Esophagus squamous epithelium (tissue), 5 donors: ENCODE results near the gene COPS9. TPM values are rescaled to one million over a fixed set of nuclear protein-coding genes. Genes with fewer than 3 reads are reported as not detected.

Source experiments
- DNase-seq: peaks from one replicate; lab custom pipeline; 2025; lab: John Stamatoyannopoulos, UW
- H3K27ac ChIP-seq, 4 donors: fragments of 200-600 bp; sonication (generic); one replicate each; pipeline ENCODE4 v1.5.1; 2016 to 2019; ENCODE audit warnings: mild to moderate bottlenecking in 1 of 4
- H3K27me3 ChIP-seq, 4 donors: fragments of 200-600 bp; sonication (generic); 1 replicate in 3 of 4; 2 replicates in 1 of 4; pipeline versions ENCODE4 v1.5.1 to v1.6.0; 2017 to 2021; ENCODE audit warnings: antibody characterized with exemption in 1 of 4
- H3K36me3 ChIP-seq, 3 donors: fragments of 200-600 bp; sonication (generic); one replicate each; pipeline ENCODE4 v1.5.1; 2016 to 2019
- H3K4me1 ChIP-seq, 3 donors: fragments of 200-600 bp; sonication (generic); one replicate each; pipeline ENCODE4 v1.5.1; 2017 to 2019
- H3K4me3 ChIP-seq, 4 donors: fragments of 200-600 bp; sonication (generic); 1 replicate in 3 of 4; 2 replicates in 1 of 4; pipeline ENCODE4 v1.5.1; 2016 to 2019; ENCODE audit warnings: mild to moderate bottlenecking in 2 of 4, moderate library complexity in 1 of 4
- H3K9me3 ChIP-seq, 3 donors: fragments of 200-600 bp; sonication (generic); one replicate each; pipeline ENCODE4 v1.5.1; 2016 to 2019
- CTCF ChIP-seq, 6 experiments: fragments of 450-650 bp in 4 of 6; fragments of 200-600 bp in 2 of 6; sonication (generic) in 2 of 6; IDR thresholded peaks; one replicate each; pipeline ENCODE4 v1.5.1; 2016 to 2019; ENCODE audit warnings: antibody characterized with exemption in 6 of 6, mild to moderate bottlenecking in 4 of 6, moderate library complexity in 4 of 6
- POLR2A ChIP-seq, 4 donors: fragments of 450-650 bp; IDR thresholded peaks; one replicate each; pipeline ENCODE4 v1.6.1; 2017; ENCODE audit warnings: antibody characterized with exemption in 4 of 4, mild to moderate bottlenecking in 4 of 4, moderate library complexity in 3 of 4
- WGBS, 2 donors: methylation state at CpG; one replicate each; pipeline ENCODE4 v1.1.5; 2018; 5-methylcytosine and 5-hydroxymethylcytosine counted together
- intact Hi-C: fragments of 100-400 bp; cut with DNase I; formaldehyde crosslinking; loops from one replicate; pipeline ENCODE4 v1.15.0; 2022
- total RNA-seq, 4 donors: library from RNA; depleted of rRNA; stranded (reverse); fragments of >200 nt; gene quantifications; one replicate each; pipeline ENCODE4 v1.1.0, GENCODE V29; 2016
- donor health status: DM: yes; HTN: yes; CAD: no.

Gene COPS9
- total RNA-seq, 4 donors from 2014 or later: 103 to 225 (median 195) TPM

DNA sequence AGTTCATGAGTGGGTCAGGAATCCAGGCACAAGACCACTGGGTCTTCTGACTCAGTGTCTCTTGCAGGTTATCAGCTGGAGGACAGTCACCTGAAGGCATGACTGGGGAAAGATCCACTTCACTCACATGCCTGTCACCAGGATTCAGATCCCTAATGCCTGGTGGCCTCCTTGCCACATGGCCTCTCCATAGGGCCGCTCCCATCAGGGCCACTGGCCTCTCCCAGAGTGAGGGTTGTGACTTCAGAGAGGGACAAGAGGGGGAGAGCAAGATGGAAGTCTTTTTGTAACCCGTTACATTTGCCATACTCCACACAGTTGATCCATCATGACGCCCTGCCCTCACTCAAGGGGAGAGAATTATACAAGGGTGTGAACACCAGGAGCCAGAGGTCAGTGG is 17.3 kb upstream of the COPS9 start:
- Histone ChIP-seq H3K4me3 (no peak overlapping the region), H3K27ac (no peak overlapping the region), H3K9me3 (no peaks in the 10 kb centered on the region), H3K27me3 (peaks cover 0 to 69% (median 0%) of the 10 kb centered on the region in 4 donors), H3K36me3 (no peaks in the 10 kb centered on the region), H3K4me1 (no peaks in the 10 kb centered on the region)
- intact Hi-C loops: no loop called here
- no peak for DNase-seq
- no peak for TF ChIP-seq POLR2A (IDR thresholded peaks at IDR 0.05)
- no peak for TF ChIP-seq CTCF (IDR thresholded peaks at IDR 0.05)
- WGBS, 2 donors: 65 to 88% methylated on average over 2 to 3 of the region's 3 CpGs

GRCh38 chr2:240151477-240152031 is 15.4 kb upstream of the COPS9 start:
- 38 to 92% methylated on average over 2 of the region's 15 CpGs for WGBS, 2 donors
- TF ChIP-seq CTCF (IDR thresholded peaks at IDR 0.05) (no peak), POLR2A (IDR thresholded peaks at IDR 0.05) (no peak)
- H3K9me3 ChIP-seq: no peaks in the 10 kb centered on the region
- intact Hi-C loops: no loop called here
- H3K27me3 ChIP-seq: peaks cover 0 to 74% (median 0%) of the 10 kb centered on the region in 4 donors
- H3K4me1 ChIP-seq: no peaks in the 10 kb centered on the region
- no peaks in the 10 kb centered on the region for H3K36me3 ChIP-seq
- no peak overlapping the region for H3K27ac ChIP-seq
- DNase-seq: no peak
- no peak overlapping the region for H3K4me3 ChIP-seq

- TF ChIP-seq POLR2A (IDR thresholded peaks at IDR 0.05) (no peak), CTCF (IDR thresholded peaks at IDR 0.05) (peak; percentile 12 to 75 (median 53))
- intact Hi-C loops: no loop called here
- Histone ChIP-seq H3K9me3 (no peaks in the 10 kb centered on the region), H3K4me1 (no peaks in the 10 kb centered on the region), H3K27me3 (peaks cover 0 to 81% (median 0%) of the 10 kb centered on the region in 4 donors), H3K36me3 (no peaks in the 10 kb centered on the region), H3K27ac (no peak overlapping the region), H3K4me3 (no peak overlapping the region)
- WGBS, 2 donors: 45 to 70% methylated on average over 2 to 5 of the region's 12 CpGs
- DNase-seq: no peak
Observed at GRCh38 chr2:240149943-240150784, 14.1 kb upstream of the COPS9 start.

DNA sequence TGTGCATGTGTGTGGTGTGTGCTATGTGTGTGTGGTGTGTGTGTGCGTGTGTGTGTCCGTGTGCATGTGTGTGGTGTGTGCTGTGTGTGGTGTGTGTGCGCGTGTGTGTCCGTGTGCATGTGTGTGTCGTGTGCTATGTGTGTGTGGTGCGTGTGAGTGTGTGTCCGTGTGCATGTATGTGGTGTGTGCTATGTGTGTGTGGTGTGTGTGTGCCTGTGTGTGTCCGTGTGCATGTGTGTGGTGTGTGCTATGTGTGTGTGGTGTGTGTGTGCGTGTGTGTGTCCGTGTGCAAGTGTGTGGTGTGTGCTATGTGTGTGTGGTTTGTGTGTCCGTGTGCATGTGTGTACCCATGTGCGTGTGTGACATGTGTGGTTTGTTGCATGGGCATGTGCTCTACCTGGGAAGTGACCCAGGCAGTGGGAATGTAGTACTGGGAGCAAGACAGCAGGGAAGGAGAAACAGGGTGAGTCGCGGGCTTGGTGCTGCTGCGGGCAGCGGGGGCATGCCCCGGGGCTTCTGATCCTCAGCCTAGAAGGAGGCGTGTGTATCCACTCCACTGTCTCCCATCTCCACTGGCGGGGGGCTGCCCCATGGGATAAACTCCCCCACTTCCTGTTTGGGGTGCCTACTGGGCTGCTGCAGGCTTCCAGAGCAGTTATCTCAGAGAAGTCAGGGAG is 11.9 kb upstream of the COPS9 start:
- Histone ChIP-seq H3K9me3 (no peaks in the 10 kb centered on the region), H3K36me3 (no peaks in the 10 kb centered on the region), H3K27ac (no peak overlapping the region), H3K27me3 (peaks cover 0 to 85% (median 0%) of the 10 kb centered on the region in 4 donors), H3K4me1 (peaks cover 0 to 6% (median 0%) of the 10 kb centered on the region in 3 donors), H3K4me3 (no peak overlapping the region)
- 74 to 89% methylated on average over 8 to 15 of the region's 20 CpGs for WGBS, 2 donors
- intact Hi-C loops: no loop called here
- DNase-seq: no peak
- TF ChIP-seq CTCF (IDR thresholded peaks at IDR 0.05): no peak
- no peak for TF ChIP-seq POLR2A (IDR thresholded peaks at IDR 0.05)

DNA sequence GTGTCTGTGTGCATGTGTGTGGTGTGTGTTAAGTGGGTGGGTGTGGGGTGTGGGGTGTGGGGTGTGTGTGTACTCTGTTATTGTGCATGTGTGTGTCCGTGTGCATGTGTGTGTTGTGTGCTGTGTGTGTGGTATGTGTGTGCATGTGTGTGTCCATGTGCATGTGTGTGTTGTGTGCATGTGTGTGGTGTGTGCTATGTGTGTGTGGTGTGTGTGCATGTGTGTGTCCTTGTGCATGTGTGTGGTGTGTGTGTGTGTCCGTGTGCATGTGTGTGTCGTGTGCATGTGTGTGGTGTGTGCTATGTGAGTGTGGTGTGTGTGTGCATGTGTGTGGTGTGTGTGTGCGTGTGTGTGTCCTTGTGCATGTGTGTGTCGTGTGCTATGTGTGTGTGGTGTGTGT is 11.3 kb upstream of the COPS9 start:
- TF ChIP-seq CTCF (IDR thresholded peaks at IDR 0.05) (no peak), POLR2A (IDR thresholded peaks at IDR 0.05) (no peak)
- no peak overlapping the region for H3K4me3 ChIP-seq
- H3K36me3 ChIP-seq: no peaks in the 10 kb centered on the region
- peaks cover 0 to 82% (median 0%) of the 10 kb centered on the region in 4 donors for H3K27me3 ChIP-seq
- 85 to 90% methylated on average over 4 of the region's 5 CpGs for WGBS, 2 donors
- no peak overlapping the region for H3K27ac ChIP-seq
- intact Hi-C loops: no loop called here
- peaks cover 0 to 6% (median 0%) of the 10 kb centered on the region in 3 donors for H3K4me1 ChIP-seq
- no peaks in the 10 kb centered on the region for H3K9me3 ChIP-seq
- DNase-seq: no peak
